Tibial artery (tissue), 4 donors: ENCODE data around the gene CAMTA1.

Source experiments
- DNase-seq, 2 donors: peaks; one replicate each; pipeline ENCODE4 v3.0.0-alpha.2; 2019
- H3K27ac ChIP-seq, 2 donors: fragments of 200-600 bp; sonication (generic) in 1 of 2; 1 replicate in 1 of 2; 2 replicates in 1 of 2; pipeline ENCODE4 v1.5.1; 2018 to 2019; ENCODE audit warnings: mild to moderate bottlenecking in 1 of 2
- H3K27me3 ChIP-seq, 2 donors: fragments of 200-600 bp; sonication (generic) in 1 of 2; one replicate each; pipeline versions ENCODE4 v1.5.1 to v1.6.0; 2016 to 2019
- H3K36me3 ChIP-seq, 3 donors: fragments of 200-600 bp; sonication (generic) in 2 of 3; one replicate each; pipeline ENCODE4 v1.5.1; 2016 to 2019; ENCODE audit warnings: mild to moderate bottlenecking in 2 of 3
- H3K4me1 ChIP-seq, 4 donors: fragments of 200-600 bp; sonication (generic) in 2 of 4; 1 replicate in 3 of 4; 2 replicates in 1 of 4; pipeline ENCODE4 v1.5.1; 2016 to 2019
- H3K4me3 ChIP-seq, 2 donors: fragments of 200-600 bp; sonication (generic) in 1 of 2; 1 replicate in 1 of 2; 2 replicates in 1 of 2; pipeline ENCODE4 v1.5.1; 2018 to 2019; ENCODE audit warnings: mild to moderate bottlenecking in 2 of 2
- H3K9me3 ChIP-seq, 3 donors: fragments of 200-600 bp; sonication (generic) in 1 of 3; one replicate each; pipeline ENCODE4 v1.5.1; 2016 to 2019
- CTCF ChIP-seq, 2 experiments: fragments of 200-600 bp in 1 of 2; fragments of 450-650 bp in 1 of 2; IDR thresholded peaks; one replicate each; pipeline ENCODE4 v1.5.1; 2017 to 2019; ENCODE audit warnings: antibody characterized with exemption in 2 of 2, mild to moderate bottlenecking in 1 of 2, moderate library complexity in 1 of 2
- intact Hi-C: fragments of 100-400 bp; cut with DNase I; formaldehyde crosslinking; loops from one replicate; pipeline ENCODE4 v1.15.0; 2023; ENCODE audit warnings: low total_unique reads

Gene CAMTA1

GRCh38 chr1:7285856-7286454 lies 500.7 kb downstream of the CAMTA1 start:
- Histone ChIP-seq H3K36me3 (no peaks in the 10 kb centered on the region), H3K27me3 (peaks cover 0 to 4% of the 10 kb centered on the region in 2 donors), H3K9me3 (no peaks in the 10 kb centered on the region), H3K4me1 (peaks cover 0 to 3% (median 0%) of the 10 kb centered on the region in 4 donors), H3K4me3 (no peak overlapping the region), H3K27ac (no peak overlapping the region)
- intact Hi-C loops = no loop called here
- DNase-seq = no peak
- no peak for TF ChIP-seq CTCF (IDR thresholded peaks at IDR 0.05)

DNA sequence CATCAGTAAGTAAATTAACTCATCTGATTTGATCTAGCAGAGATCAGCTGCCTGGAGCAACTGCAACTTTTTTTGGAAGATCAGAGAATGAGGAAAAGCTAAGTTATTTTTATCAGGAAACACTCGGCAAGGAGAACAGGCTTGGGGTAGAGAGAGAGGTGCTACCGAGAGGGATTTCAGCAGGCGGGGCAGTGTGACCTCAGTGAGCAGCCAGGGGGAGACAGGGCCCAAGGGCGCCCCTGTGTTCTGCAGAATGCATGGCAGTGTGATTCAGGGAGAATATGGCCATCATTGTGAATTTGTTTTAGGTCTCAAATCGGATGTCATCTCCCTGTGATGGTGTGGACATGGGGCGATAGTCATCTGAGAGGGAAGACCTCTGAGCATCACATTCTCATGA lies 501.8 kb downstream of the CAMTA1 start:
- Histone ChIP-seq H3K4me1 (peaks cover 0 to 14% (median 7%) of the 10 kb centered on the region in 4 donors), H3K27me3 (peaks cover 0 to 4% of the 10 kb centered on the region in 2 donors), H3K27ac (no peak overlapping the region), H3K9me3 (no peaks in the 10 kb centered on the region), H3K36me3 (no peaks in the 10 kb centered on the region), H3K4me3 (no peak overlapping the region)
- DNase-seq = no peak
- intact Hi-C loops = no loop called here
- no peak for TF ChIP-seq CTCF (IDR thresholded peaks at IDR 0.05)

DNA sequence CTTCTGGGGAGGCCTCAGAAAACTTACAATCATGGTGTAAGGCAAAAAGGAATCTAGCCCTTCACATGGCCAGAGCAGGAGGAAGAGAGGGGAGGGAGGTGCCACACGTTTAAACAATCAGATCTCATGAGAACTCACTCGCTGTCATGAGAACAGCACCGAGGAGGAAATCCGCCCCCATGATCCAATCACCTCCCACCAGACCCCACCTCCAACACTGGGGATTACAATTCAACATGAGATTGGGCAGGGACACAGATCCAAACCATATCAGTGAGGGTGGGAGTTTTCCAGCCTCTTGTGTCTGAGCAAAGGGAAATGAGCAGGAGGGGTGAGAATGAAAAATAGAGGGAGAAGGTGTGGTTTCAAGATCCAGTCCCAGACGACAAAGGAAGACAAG lies 503.7 kb downstream of the CAMTA1 start:
- no peak overlapping the region for H3K4me3 ChIP-seq
- no peak for DNase-seq
- no peaks in the 10 kb centered on the region for H3K9me3 ChIP-seq
- H3K4me1 ChIP-seq = peaks cover 0 to 15% (median 10%) of the 10 kb centered on the region in 4 donors
- H3K36me3 ChIP-seq = no peaks in the 10 kb centered on the region
- no peak for TF ChIP-seq CTCF (IDR thresholded peaks at IDR 0.05)
- H3K27me3 ChIP-seq = peaks cover 0 to 8% of the 10 kb centered on the region in 2 donors
- no peak overlapping the region for H3K27ac ChIP-seq
- intact Hi-C loops = no loop called here

GRCh38 chr1:7289694-7290093 lies 504.4 kb downstream of the CAMTA1 start:
- Histone ChIP-seq H3K9me3 (no peaks in the 10 kb centered on the region), H3K4me3 (no peak overlapping the region), H3K27me3 (peaks cover 0 to 8% of the 10 kb centered on the region in 2 donors), H3K36me3 (no peaks in the 10 kb centered on the region), H3K4me1 (peaks cover 0 to 15% (median 10%) of the 10 kb centered on the region in 4 donors), H3K27ac (no peak overlapping the region)
- TF ChIP-seq CTCF (IDR thresholded peaks at IDR 0.05) = no peak
- DNase-seq = no peak
- intact Hi-C loops = no loop called here

- TF ChIP-seq CTCF (IDR thresholded peaks at IDR 0.05) = no peak
- no peak for DNase-seq
- no peak overlapping the region for H3K4me3 ChIP-seq
- H3K27me3 ChIP-seq = peaks cover 0 to 8% of the 10 kb centered on the region in 2 donors
- intact Hi-C loops = no loop called here
- peaks cover 0 to 3% (median 0%) of the 10 kb centered on the region in 3 donors for H3K9me3 ChIP-seq
- peaks cover 0 to 15% (median 10%) of the 10 kb centered on the region in 4 donors for H3K4me1 ChIP-seq
- peak overlapping the region in 1 of 2 donors; percentile 24 for H3K27ac ChIP-seq
- no peaks in the 10 kb centered on the region for H3K36me3 ChIP-seq
These were observed 506.0 kb downstream of the CAMTA1 start for GRCh38 chr1:7290971-7291970.
